ENCODE data around the gene FCMR. TPM values are rescaled to one million over a fixed set of nuclear protein-coding genes. Genes with fewer than 3 reads are reported as not detected.
"Not testable (repeated sequence)": the region's sequence is repeated elsewhere in the genome, so short reads cannot be mapped to it uniquely, and the experiment has no call there.

The FCMR gene
- total and polyA plus RNA-seq, 2 experiments from 2014 or later = not detected

DNA sequence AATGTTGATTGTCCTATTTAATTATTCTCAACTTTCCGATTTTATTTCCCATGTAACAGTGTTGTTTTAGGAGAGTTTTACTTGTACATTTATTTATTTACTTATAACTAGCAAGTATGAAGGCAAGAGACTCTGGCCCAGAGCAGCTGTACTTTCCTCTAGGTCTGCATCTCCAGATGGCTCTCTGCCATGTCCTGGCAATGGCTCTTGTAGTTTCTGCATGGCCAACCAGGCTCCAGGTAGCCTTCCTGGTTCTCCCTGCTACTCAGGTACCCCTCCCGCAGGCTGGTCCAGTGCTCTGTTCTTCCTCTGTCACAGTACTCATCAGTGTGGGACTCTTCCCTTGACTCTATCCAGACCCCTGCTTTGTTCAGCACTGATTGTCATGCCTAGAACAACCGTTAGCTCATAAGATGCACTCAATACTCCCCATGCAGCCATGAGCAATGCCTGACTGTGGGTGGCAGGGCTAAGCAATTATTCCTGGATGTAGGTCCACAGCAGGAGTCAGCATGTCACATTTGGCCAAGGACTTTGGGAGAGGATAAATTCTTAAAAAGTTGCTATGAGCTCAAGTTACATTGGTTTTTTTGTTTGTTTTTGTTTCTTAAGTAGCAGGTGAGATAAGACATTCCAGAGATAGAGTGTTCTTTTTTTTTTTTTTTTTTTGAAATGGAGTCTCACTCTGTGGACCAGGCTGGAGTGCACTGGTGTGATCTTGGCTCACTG, 67.2 kb downstream of the FCMR start:
- DNase-seq (ENCODE audit: low read depth in 1 of 2, low spot score in 1 of 2) = no peak
- TF ChIP-seq, protein P1, sequence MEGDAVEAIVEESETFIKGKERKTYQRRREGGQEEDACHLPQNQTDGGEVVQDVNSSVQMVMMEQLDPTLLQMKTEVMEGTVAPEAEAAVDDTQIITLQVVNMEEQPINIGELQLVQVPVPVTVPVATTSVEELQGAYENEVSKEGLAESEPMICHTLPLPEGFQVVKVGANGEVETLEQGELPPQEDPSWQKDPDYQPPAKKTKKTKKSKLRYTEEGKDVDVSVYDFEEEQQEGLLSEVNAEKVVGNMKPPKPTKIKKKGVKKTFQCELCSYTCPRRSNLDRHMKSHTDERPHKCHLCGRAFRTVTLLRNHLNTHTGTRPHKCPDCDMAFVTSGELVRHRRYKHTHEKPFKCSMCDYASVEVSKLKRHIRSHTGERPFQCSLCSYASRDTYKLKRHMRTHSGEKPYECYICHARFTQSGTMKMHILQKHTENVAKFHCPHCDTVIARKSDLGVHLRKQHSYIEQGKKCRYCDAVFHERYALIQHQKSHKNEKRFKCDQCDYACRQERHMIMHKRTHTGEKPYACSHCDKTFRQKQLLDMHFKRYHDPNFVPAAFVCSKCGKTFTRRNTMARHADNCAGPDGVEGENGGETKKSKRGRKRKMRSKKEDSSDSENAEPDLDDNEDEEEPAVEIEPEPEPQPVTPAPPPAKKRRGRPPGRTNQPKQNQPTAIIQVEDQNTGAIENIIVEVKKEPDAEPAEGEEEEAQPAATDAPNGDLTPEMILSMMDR (IDR thresholded peaks at IDR 0.05; ENCODE audit: low read depth, low read length) = no peak
- Histone ChIP-seq H3K27me3 (peaks cover 8% of the 10 kb centered on the region), H3K9me3 (ENCODE audit: low read depth) (no peaks in the 10 kb centered on the region), H3K27ac (no peak overlapping the region), H3K4me1 (ENCODE audit: low read depth) (no peaks in the 10 kb centered on the region), H3K4me3 (no peak overlapping the region), H3K36me3 (no peaks in the 10 kb centered on the region)

DNA sequence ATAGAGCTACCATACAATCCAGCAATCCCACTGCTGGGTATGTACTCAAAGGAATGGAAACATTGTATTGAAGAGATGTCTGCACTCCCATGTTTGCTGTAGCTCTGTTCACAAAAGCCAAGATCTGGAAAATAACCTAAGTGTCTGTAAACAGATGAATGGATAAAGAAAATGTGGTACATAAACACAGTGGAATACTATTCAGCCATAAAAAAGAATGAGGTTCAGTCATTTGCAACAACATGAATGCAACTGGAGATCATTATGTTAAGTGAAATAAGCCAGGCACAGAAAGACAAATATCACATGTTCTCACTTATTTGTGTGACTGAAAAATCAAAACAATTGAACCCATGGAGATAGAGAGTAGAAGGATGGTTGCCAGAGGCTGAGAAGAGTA, 68.0 kb downstream of the FCMR start:
- not testable (repeated sequence) for H3K9me3 ChIP-seq (ENCODE audit: low read depth); H3K27ac ChIP-seq; DNase-seq (ENCODE audit: low read depth in 1 of 2, low spot score in 1 of 2); H3K27me3 ChIP-seq; H3K36me3 ChIP-seq; H3K4me3 ChIP-seq; H3K4me1 ChIP-seq (ENCODE audit: low read depth)

Other genes starting within 250 kb of the FCMR start
- gene MAPKAPK2, start 237.0 kb downstream of the FCMR start, total RNA-seq = 99.4 and 117 TPM in 2 replicates
- 31.4 and 37.1 TPM in 2 replicates for gene MAPKAPK2, start 237.0 kb downstream of the FCMR start, polyA plus RNA-seq
- not detected in 2 replicates for gene IL19, start 151.2 kb downstream of the FCMR start, total RNA-seq
- not detected in 2 replicates for gene IL19, start 151.2 kb downstream of the FCMR start, polyA plus RNA-seq
- gene IL10, start 149.4 kb downstream of the FCMR start, total RNA-seq = not detected in 2 replicates
- not detected in 2 replicates for gene IL10, start 149.4 kb downstream of the FCMR start, polyA plus RNA-seq
- gene IL20, start 56.3 kb downstream of the FCMR start, total RNA-seq = not detected in 2 replicates
- not detected in 2 replicates for gene IL20, start 56.3 kb downstream of the FCMR start, polyA plus RNA-seq
- not detected in 2 replicates for gene IL24, start 24.5 kb downstream of the FCMR start, total RNA-seq
- not detected in 2 replicates for gene IL24, start 24.5 kb downstream of the FCMR start, polyA plus RNA-seq
- not detected in 2 replicates for gene PIGR, start 24.5 kb upstream of the FCMR start, total RNA-seq
- gene PIGR, start 24.5 kb upstream of the FCMR start, polyA plus RNA-seq = not detected in 2 replicates
- gene FCAMR, start 48.5 kb upstream of the FCMR start, total RNA-seq = not detected in 2 replicates
- not detected in 2 replicates for gene FCAMR, start 48.5 kb upstream of the FCMR start, polyA plus RNA-seq
- gene C1orf116, start 110.8 kb upstream of the FCMR start, total RNA-seq = 0.21 TPM in 2 replicates
- gene C1orf116, start 110.8 kb upstream of the FCMR start, polyA plus RNA-seq = 0.29 TPM in 1 of 2 replicates, not detected in the other
- 6.8 and 8.8 TPM in 2 replicates for gene YOD1, start 129.3 kb upstream of the FCMR start, total RNA-seq
- 3.8 and 4.3 TPM in 2 replicates for gene YOD1, start 129.3 kb upstream of the FCMR start, polyA plus RNA-seq
- 3.6 and 5.7 TPM in 2 replicates for gene PFKFB2, start 131.3 kb upstream of the FCMR start, total RNA-seq
- 3.6 and 6.0 TPM in 2 replicates for gene PFKFB2, start 131.3 kb upstream of the FCMR start, polyA plus RNA-seq
- gene C4BPB, start 166.9 kb upstream of the FCMR start, total RNA-seq = not detected in 2 replicates
- not detected in 2 replicates for gene C4BPB, start 166.9 kb upstream of the FCMR start, polyA plus RNA-seq
- not detected in 2 replicates for gene C4BPA, start 182.3 kb upstream of the FCMR start, total RNA-seq
- not detected in 2 replicates for gene C4BPA, start 182.3 kb upstream of the FCMR start, polyA plus RNA-seq

All from cardiac muscle cell (in vitro differentiated cells and primary cell).